Activated CD8-positive, alpha-beta T cell treated with anti-CD3 and anti-CD28 coated beads for 36 hours (primary cell): ENCODE results near the gene MYOM3. TPM values are rescaled to one million over a fixed set of nuclear protein-coding genes. Genes with fewer than 3 reads are reported as not detected.

Experiments used
- ATAC-seq: fragments of 200-7000 bp; cut with Tn5 transposase; one replicate; pipeline ENCODE4 v1.10.0; 2021; ENCODE audit warnings: mild to moderate bottlenecking, moderate library complexity
- CTCF ChIA-PET: fragments of 350-600 bp; sonication (Branson Sonifier 250); formaldehyde crosslinking; loops from one replicate; lab custom pipeline; 2021; ENCODE audit warnings: antibody characterized with exemption; lab: Charles Lee
- POLR2A ChIA-PET: fragments of 350-600 bp; sonication (Branson Sonifier 250); formaldehyde crosslinking; loops from one replicate; lab custom pipeline; 2021; ENCODE audit warnings: antibody characterized with exemption; lab: Charles Lee
- DNase-seq: peaks from one replicate; pipeline ENCODE4 v3.0.0-alpha.2; 2020
- H3K27ac Mint-ChIP-seq: one replicate; pipeline ENCODE4 v1.8.0; 2021; ENCODE audit warnings: mild to moderate bottlenecking, mixed read lengths
- H3K27me3 Mint-ChIP-seq: one replicate; pipeline ENCODE4 v1.8.0; 2021; ENCODE audit warnings: mixed read lengths
- H3K36me3 Mint-ChIP-seq: one replicate; pipeline ENCODE4 v1.8.0; 2021; ENCODE audit warnings: low read depth, mixed read lengths
- H3K4me1 Mint-ChIP-seq: one replicate; pipeline ENCODE4 v1.8.0; 2021; ENCODE audit warnings: low read depth, mixed read lengths
- H3K4me3 Mint-ChIP-seq: one replicate; pipeline ENCODE4 v1.8.0; 2021; ENCODE audit warnings: mild to moderate bottlenecking, moderate library complexity, mixed read lengths
- H3K9me3 Mint-ChIP-seq: one replicate; pipeline ENCODE4 v1.8.0; 2021; ENCODE audit warnings: mixed read lengths
- intact Hi-C: fragments of 100-400 bp; cut with micrococcal nuclease; formaldehyde crosslinking; loops from one replicate; pipeline ENCODE4 v1.10.0; 2022
- total RNA-seq, 2 experiments: library from RNA; stranded (reverse); gene quantifications; one replicate each; pipeline ENCODE4 v1.2.3, GENCODE V29; 2021
- TF ChIP-seq, protein P1 (sequence below): fragments of 200-600 bp; IDR thresholded peaks from one replicate; pipeline ENCODE4 v1.8.0; 2022; ENCODE audit warnings: antibody characterized with exemption, mild to moderate bottlenecking

Gene MYOM3
- total RNA-seq, 2 experiments from 2014 or later: not detected

DNA sequence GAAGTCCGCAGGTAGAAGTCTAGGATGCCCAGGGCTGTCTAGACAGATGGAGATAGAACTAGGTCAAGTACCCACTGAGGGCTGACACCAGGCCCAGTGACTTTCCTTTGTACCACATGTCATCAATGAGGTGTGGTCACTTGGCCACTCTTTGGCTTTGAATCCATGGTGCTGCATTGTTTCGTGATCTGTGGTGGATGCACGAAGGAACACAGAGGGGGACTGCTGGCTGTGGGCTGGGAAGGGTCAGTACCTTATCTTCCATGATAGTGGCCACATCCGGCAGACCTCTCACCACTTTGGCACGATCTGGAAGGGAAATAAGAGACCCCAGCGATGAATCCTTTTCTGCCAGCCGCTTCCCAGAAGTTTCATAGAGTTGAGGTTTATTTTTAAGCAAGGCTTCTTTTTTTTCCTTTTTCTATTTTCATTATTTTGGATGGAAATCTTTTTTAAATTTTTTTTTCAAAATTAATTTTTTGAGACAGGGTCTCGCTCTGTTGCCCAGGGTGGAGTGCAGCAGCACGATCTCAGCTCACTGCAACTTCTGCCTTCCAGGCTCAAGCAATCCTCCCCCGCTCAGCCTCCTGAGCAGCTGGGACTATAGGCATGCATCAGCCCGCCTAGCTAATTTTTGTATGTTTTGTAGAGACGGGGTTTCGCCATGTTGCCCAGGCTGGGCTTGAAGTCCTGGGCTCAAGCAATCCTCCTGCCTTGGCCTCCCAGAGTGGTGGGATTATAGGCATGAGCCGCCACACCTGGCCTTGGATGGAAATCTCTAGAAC lies 53.1 kb downstream of the MYOM3 start:
- CTCF ChIA-PET: interaction anchor here (1.1 to 2.8 kb wide), 4 partner anchors 12 to 33 kb away, joined by 3 to 14 read pairs (median 4); no protein-coding TSS in a partner anchor
- TF ChIP-seq, protein P1, sequence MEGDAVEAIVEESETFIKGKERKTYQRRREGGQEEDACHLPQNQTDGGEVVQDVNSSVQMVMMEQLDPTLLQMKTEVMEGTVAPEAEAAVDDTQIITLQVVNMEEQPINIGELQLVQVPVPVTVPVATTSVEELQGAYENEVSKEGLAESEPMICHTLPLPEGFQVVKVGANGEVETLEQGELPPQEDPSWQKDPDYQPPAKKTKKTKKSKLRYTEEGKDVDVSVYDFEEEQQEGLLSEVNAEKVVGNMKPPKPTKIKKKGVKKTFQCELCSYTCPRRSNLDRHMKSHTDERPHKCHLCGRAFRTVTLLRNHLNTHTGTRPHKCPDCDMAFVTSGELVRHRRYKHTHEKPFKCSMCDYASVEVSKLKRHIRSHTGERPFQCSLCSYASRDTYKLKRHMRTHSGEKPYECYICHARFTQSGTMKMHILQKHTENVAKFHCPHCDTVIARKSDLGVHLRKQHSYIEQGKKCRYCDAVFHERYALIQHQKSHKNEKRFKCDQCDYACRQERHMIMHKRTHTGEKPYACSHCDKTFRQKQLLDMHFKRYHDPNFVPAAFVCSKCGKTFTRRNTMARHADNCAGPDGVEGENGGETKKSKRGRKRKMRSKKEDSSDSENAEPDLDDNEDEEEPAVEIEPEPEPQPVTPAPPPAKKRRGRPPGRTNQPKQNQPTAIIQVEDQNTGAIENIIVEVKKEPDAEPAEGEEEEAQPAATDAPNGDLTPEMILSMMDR: no peak
- ATAC-seq (no peak), DNase-seq (no peak)
- Mint-ChIP-seq H3K4me1 (no peaks in the 10 kb centered on the region), H3K27ac (no peak overlapping the region), H3K4me3 (no peak overlapping the region), H3K27me3 (peaks cover 1% of the 10 kb centered on the region), H3K9me3 (peaks cover 5% of the 10 kb centered on the region), H3K36me3 (no peaks in the 10 kb centered on the region)
- intact Hi-C loops: no loop called here
- POLR2A ChIA-PET: no interaction called here

DNA sequence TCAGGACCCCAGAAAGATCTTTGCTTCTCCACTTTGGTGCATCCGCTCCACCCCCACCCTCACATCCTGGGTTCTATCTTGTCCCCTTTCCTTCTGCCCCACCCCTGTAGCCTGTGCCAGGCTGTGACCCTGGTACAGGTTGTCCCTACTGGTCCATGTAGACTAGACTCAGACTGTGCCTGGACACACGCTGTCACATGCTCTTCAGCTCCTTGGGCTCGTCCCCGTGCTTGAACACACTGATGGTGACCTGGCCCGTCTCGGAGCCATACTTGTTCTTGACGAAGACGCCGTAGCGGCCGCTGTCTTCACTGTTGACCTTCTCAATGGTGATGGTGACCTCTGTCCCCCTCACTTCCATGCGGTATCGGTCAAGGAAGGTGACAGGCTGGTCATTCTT lies 54.8 kb downstream of the MYOM3 start:
- no peak overlapping the region for H3K27ac Mint-ChIP-seq
- H3K27me3 Mint-ChIP-seq: no peaks in the 10 kb centered on the region
- DNase-seq (no peak), ATAC-seq (no peak)
- H3K9me3 Mint-ChIP-seq: peaks cover 2% of the 10 kb centered on the region
- H3K36me3 Mint-ChIP-seq: no peaks in the 10 kb centered on the region
- intact Hi-C loops: no loop called here
- TF ChIP-seq, protein P1: no peak
- CTCF ChIA-PET: no interaction called here
- no peaks in the 10 kb centered on the region for H3K4me1 Mint-ChIP-seq
- POLR2A ChIA-PET: no interaction called here
- H3K4me3 Mint-ChIP-seq: no peak overlapping the region

DNA sequence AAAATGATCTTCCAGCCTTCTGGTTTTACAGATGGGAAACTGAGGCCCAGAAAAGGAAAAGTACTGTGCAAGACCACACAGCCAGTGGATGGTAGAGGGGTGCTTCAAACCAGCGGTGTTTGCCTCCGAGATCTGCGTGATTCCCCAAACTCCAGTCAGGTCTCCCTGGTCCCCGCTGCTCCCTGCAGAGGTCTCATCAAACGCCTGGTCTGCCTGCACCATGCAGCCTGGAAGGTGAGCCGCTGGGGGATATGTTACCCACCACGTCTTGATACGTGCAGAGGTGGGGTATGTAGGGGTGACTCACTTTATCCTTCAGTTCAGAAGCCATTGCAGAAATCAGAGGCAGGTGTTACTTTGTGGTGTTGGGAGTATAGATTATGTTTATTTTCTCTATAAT lies 56.3 kb downstream of the MYOM3 start:
- Mint-ChIP-seq H3K4me3 (no peak overlapping the region), H3K9me3 (no peaks in the 10 kb centered on the region), H3K36me3 (no peaks in the 10 kb centered on the region), H3K4me1 (no peaks in the 10 kb centered on the region), H3K27ac (no peak overlapping the region), H3K27me3 (no peaks in the 10 kb centered on the region)
- ATAC-seq: no peak
- ChIA-PET POLR2A (no interaction called here), CTCF (no interaction called here)
- TF ChIP-seq, protein P1: no peak
- intact Hi-C loops: no loop called here
- DNase-seq: no peak

DNA sequence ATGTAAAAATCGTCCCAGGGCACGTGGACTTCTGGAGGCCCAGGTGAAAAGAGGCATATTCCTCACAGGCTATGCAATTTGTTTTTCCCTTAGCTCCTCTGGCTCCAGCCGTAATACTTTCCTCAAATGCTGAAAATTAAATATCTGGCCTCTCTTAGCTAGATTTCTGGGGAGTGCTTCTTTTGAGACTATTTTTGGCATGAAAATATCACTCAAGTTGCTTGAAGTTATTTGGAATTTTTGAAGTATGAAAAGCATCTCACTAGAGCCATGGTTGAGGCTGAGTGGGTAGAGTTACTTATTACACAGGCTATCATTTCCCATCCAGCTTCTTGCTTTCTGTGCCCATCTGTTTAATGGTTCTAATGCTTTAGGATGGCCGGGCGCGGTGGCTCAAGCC lies 59.7 kb downstream of the MYOM3 start:
- no peaks in the 10 kb centered on the region for H3K4me1 Mint-ChIP-seq
- no peak overlapping the region for H3K4me3 Mint-ChIP-seq
- H3K36me3 Mint-ChIP-seq: no peaks in the 10 kb centered on the region
- DNase-seq: no peak
- H3K27me3 Mint-ChIP-seq: peaks cover under 1% of the 10 kb centered on the region
- CTCF ChIA-PET: interaction anchor here (1.2 kb wide), 1 partner anchor 98 kb away, joined by 3 read pairs; no protein-coding TSS in a partner anchor
- intact Hi-C loops: no loop called here
- no peak overlapping the region for H3K27ac Mint-ChIP-seq
- no peaks in the 10 kb centered on the region for H3K9me3 Mint-ChIP-seq
- TF ChIP-seq, protein P1: no peak
- POLR2A ChIA-PET: interaction anchor here (0.6 kb wide), 1 partner anchor 429 kb away, joined by 4 read pairs; no protein-coding TSS in a partner anchor
- ATAC-seq: no peak

DNA sequence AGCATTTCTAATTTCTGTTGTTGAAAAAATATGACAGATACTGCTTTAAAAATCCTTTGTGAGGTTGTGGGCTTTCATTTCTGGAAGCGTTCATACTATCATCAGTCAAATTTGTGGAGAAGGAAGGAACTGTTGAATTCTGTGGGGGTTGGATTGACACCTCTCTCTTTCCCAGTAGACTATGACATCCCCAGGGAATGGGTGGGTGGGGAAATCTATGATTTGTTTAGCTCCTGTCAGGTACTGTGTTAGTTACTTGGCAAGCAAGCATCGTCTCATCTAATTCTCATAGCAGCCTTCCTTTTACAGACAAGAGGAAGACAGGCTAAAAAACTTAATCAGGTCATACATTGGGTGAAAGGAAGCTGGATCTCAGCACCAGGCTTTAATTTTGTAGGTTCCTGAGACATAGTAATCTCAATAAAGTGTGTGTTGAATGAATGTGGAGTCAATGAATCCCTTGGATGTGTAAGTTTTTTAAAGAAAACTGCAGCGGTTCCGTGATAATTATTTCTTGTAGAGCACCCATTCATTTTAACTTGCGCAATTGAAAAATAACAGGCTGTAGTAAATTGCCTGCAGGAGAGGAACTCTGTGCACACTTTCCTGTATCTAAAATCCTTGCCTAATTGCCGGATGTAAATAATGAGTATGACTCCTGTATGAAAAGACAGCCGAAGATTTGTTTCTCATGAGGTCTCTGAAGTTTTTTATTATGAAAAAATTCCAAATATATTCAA lies 60.6 kb downstream of the MYOM3 start:
- no peak for DNase-seq
- intact Hi-C loops: no loop called here
- Mint-ChIP-seq H3K27me3 (peaks cover 2% of the 10 kb centered on the region), H3K4me1 (peaks cover under 1% of the 10 kb centered on the region), H3K36me3 (no peaks in the 10 kb centered on the region), H3K9me3 (no peaks in the 10 kb centered on the region), H3K4me3 (no peak overlapping the region), H3K27ac (no peak overlapping the region)
- TF ChIP-seq, protein P1: no peak
- no peak for ATAC-seq
- CTCF ChIA-PET: interaction anchor here (1.0 to 1.2 kb wide), 3 partner anchors 20 to 99 kb away, joined by 3 read pairs; no protein-coding TSS in a partner anchor
- POLR2A ChIA-PET: no interaction called here
